GM23338 (cell line): ENCODE measurements around the gene SMAD3. TPM values are rescaled to one million over a fixed set of nuclear protein-coding genes. Genes with fewer than 3 reads are reported as not detected.

ENCODE experiments used
- ATAC-seq: fragments of 200-7000 bp; cut with Tn5 transposase; 3 replicates; pipeline ENCODE4 v1.9.1; 2020
- DNase-seq: peaks from one replicate; pipeline ENCODE4 v3.0.0-alpha.2; 2015; ENCODE audit warnings: low spot score
- H2AFZ ChIP-seq: fragments of 200-600 bp; sonication (generic); 2 replicates; pipeline ENCODE4 v1.8.0; 2016; ENCODE audit warnings: antibody characterized with exemption, mild to moderate bottlenecking, moderate library complexity
- H3F3A ChIP-seq: fragments of 200-600 bp; sonication (generic); replicated peaks from 2 replicates; pipeline ENCODE4 v1.8.0; 2017; ENCODE audit warnings: antibody characterized with exemption, mixed run types, low read depth
- H3K27ac ChIP-seq: fragments of 200-600 bp; sonication (generic); 2 replicates; pipeline ENCODE4 v1.6.1; 2016; ENCODE audit warnings: low read depth
- H3K27me3 ChIP-seq: fragments of 200-600 bp; sonication (generic); 2 replicates; pipeline ENCODE4 v1.8.0; 2016; ENCODE audit warnings: mild to moderate bottlenecking, mixed run types, moderate library complexity; ENCODE audit not compliant: insufficient read depth
- H3K36me3 ChIP-seq: fragments of 200-600 bp; sonication (generic); 2 replicates; pipeline ENCODE4 v1.8.0; 2016; ENCODE audit warnings: mild to moderate bottlenecking; ENCODE audit not compliant: insufficient read depth
- H3K4me1 ChIP-seq: fragments of 200-600 bp; sonication (generic); 2 replicates; pipeline ENCODE4 v1.8.0; 2016; ENCODE audit warnings: mild to moderate bottlenecking, moderate library complexity; ENCODE audit not compliant: insufficient read depth
- H3K4me2 ChIP-seq: fragments of 200-600 bp; sonication (generic); 2 replicates; pipeline ENCODE4 v1.7.1; 2017; ENCODE audit warnings: mixed run types
- H3K4me3 ChIP-seq: fragments of 200-600 bp; sonication (generic); 2 replicates; pipeline ENCODE4 v1.6.1; 2016; ENCODE audit warnings: mixed run types
- H3K79me2 ChIP-seq: fragments of 200-600 bp; sonication (generic); replicated peaks from 2 replicates; pipeline ENCODE4 v1.8.0; 2017; ENCODE audit warnings: mild to moderate bottlenecking; ENCODE audit not compliant: insufficient read depth
- H3K9me2 ChIP-seq: fragments of 200-600 bp; sonication (generic); 2 replicates; pipeline ENCODE4 v1.8.0; 2017; ENCODE audit not compliant: insufficient read depth
- H4K20me1 ChIP-seq: fragments of 200-600 bp; sonication (generic); replicated peaks from 2 replicates; pipeline ENCODE4 v1.8.0; 2017; ENCODE audit warnings: mild to moderate bottlenecking; ENCODE audit not compliant: insufficient read depth
- H3K27ac Mint-ChIP-seq: 2 replicates; pipeline ENCODE4 v1.8.0; 2020; ENCODE audit warnings: inconsistent platforms, mild to moderate bottlenecking, moderate library complexity, mixed read lengths
- H3K27me3 Mint-ChIP-seq: 3 replicates; pipeline ENCODE4 v1.8.0; 2022; ENCODE audit warnings: low read depth, mild to moderate bottlenecking, moderate library complexity, mixed read lengths, inconsistent platforms; ENCODE audit not compliant: insufficient read depth, poor library complexity
- H3K36me3 Mint-ChIP-seq: 3 replicates; pipeline ENCODE4 v1.8.0; 2021; ENCODE audit warnings: low read depth, mild to moderate bottlenecking, inconsistent platforms, moderate library complexity, mixed read lengths
- H3K4me1 Mint-ChIP-seq: 3 replicates; pipeline ENCODE4 v1.8.0; 2020; ENCODE audit warnings: mild to moderate bottlenecking, inconsistent platforms, mixed read lengths
- H3K4me3 Mint-ChIP-seq: 3 replicates; pipeline ENCODE4 v1.8.0; 2021; ENCODE audit warnings: moderate library complexity, mild to moderate bottlenecking, inconsistent platforms, mixed read lengths
- H3K9me3 Mint-ChIP-seq: 3 replicates; pipeline ENCODE4 v1.8.0; 2020; ENCODE audit warnings: moderate library complexity, mild to moderate bottlenecking, inconsistent platforms, mixed read lengths
- ETS1 ChIP-seq: IDR thresholded peaks from 2 replicates; pipeline ENCODE4 v1.6.1; 2016; ENCODE audit warnings: antibody characterized with exemption
- EZH2phosphoT487 ChIP-seq: fragments of 200-600 bp; sonication (generic); IDR thresholded peaks from one replicate; pipeline ENCODE4 v1.8.1; 2018; ENCODE audit warnings: antibody characterized with exemption; ENCODE audit not compliant: unreplicated experiment
- POLR2AphosphoS5 ChIP-seq: IDR thresholded peaks from 2 replicates; pipeline ENCODE4 v1.6.1; 2016; ENCODE audit warnings: antibody characterized with exemption, low read depth
- STAT1 ChIP-seq: IDR thresholded peaks from one replicate; pipeline ENCODE4 v1.6.1; 2016; ENCODE audit warnings: antibody characterized with exemption; ENCODE audit not compliant: unreplicated experiment
- ZNF114 ChIP-seq: fragments of 250-450 bp; sonication (Bioruptor Pico); IDR thresholded peaks from 2 replicates; pipeline ENCODE4 v1.5.0; 2020; ENCODE audit warnings: mild to moderate bottlenecking, moderate library complexity
- ZNF331 ChIP-seq: fragments of 250-450 bp; sonication (Bioruptor Pico); IDR thresholded peaks from 2 replicates; pipeline ENCODE4 v1.5.0; 2020; ENCODE audit warnings: low read depth, mild to moderate bottlenecking, moderate library complexity
- polyA plus RNA-seq: library from polyadenylated mRNA; unstranded; fragments of >200 nt; fragmentation: Nextera tagmentation; extraction: Ambion mirVana; gene quantifications from 2 replicates; pipeline ENCODE4 v1.2.1, GENCODE V29; 2016
- total RNA-seq: library from RNA; depleted of rRNA; stranded (reverse); fragments of >200 nt; shearing (Covaris generic); gene quantifications from 2 replicates; pipeline ENCODE4 v1.2.3, GENCODE V29; 2014
- TF ChIP-seq, protein P1 (sequence below): fragments of 250-450 bp; sonication (Bioruptor Pico); IDR thresholded peaks from 2 replicates; pipeline ENCODE4 v1.5.0; 2020; ENCODE audit warnings: mild to moderate bottlenecking, moderate library complexity

SMAD3 gene
- total and polyA plus RNA-seq, 2 experiments from 2014 or later, result 4.9 to 11.6 TPM

DNA sequence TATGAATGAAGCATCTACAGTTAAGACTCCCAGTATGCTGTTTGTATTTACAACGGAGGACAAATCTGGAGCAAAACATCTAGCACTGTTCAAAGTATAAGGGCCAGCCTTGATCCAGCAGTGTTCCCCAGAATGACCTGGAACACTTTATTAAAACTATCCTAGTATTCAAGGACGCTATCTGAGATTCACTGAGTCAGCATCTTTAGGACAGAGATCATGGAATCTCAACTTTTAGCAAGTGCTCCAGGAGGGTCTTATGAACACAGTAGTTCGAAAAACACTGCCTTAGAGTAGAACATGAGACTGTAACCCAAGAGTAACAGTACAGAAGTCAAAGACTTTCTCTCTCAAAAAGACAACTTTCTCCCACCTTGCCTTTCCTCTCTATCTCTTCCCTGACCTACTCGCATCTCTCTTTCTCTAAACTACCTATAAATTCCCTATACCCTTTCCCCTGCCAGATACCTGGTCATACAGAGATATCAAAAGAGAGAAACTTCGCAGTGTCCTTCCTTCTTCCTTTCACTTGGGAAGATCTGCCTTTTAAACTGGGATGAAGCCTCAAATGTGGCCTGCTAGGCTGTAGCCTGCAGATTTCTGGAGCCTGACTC is 145.3 kb downstream of the SMAD3 start:
- TF ChIP-seq ETS1 (no peak), STAT1 (no peak), ZNF331 (CRISPR knock-in tag) (no peak), POLR2AphosphoS5 (no peak), EZH2phosphoT487 (no peak), ZNF114 (CRISPR knock-in tag) (no peak)
- TF ChIP-seq, protein P1, sequence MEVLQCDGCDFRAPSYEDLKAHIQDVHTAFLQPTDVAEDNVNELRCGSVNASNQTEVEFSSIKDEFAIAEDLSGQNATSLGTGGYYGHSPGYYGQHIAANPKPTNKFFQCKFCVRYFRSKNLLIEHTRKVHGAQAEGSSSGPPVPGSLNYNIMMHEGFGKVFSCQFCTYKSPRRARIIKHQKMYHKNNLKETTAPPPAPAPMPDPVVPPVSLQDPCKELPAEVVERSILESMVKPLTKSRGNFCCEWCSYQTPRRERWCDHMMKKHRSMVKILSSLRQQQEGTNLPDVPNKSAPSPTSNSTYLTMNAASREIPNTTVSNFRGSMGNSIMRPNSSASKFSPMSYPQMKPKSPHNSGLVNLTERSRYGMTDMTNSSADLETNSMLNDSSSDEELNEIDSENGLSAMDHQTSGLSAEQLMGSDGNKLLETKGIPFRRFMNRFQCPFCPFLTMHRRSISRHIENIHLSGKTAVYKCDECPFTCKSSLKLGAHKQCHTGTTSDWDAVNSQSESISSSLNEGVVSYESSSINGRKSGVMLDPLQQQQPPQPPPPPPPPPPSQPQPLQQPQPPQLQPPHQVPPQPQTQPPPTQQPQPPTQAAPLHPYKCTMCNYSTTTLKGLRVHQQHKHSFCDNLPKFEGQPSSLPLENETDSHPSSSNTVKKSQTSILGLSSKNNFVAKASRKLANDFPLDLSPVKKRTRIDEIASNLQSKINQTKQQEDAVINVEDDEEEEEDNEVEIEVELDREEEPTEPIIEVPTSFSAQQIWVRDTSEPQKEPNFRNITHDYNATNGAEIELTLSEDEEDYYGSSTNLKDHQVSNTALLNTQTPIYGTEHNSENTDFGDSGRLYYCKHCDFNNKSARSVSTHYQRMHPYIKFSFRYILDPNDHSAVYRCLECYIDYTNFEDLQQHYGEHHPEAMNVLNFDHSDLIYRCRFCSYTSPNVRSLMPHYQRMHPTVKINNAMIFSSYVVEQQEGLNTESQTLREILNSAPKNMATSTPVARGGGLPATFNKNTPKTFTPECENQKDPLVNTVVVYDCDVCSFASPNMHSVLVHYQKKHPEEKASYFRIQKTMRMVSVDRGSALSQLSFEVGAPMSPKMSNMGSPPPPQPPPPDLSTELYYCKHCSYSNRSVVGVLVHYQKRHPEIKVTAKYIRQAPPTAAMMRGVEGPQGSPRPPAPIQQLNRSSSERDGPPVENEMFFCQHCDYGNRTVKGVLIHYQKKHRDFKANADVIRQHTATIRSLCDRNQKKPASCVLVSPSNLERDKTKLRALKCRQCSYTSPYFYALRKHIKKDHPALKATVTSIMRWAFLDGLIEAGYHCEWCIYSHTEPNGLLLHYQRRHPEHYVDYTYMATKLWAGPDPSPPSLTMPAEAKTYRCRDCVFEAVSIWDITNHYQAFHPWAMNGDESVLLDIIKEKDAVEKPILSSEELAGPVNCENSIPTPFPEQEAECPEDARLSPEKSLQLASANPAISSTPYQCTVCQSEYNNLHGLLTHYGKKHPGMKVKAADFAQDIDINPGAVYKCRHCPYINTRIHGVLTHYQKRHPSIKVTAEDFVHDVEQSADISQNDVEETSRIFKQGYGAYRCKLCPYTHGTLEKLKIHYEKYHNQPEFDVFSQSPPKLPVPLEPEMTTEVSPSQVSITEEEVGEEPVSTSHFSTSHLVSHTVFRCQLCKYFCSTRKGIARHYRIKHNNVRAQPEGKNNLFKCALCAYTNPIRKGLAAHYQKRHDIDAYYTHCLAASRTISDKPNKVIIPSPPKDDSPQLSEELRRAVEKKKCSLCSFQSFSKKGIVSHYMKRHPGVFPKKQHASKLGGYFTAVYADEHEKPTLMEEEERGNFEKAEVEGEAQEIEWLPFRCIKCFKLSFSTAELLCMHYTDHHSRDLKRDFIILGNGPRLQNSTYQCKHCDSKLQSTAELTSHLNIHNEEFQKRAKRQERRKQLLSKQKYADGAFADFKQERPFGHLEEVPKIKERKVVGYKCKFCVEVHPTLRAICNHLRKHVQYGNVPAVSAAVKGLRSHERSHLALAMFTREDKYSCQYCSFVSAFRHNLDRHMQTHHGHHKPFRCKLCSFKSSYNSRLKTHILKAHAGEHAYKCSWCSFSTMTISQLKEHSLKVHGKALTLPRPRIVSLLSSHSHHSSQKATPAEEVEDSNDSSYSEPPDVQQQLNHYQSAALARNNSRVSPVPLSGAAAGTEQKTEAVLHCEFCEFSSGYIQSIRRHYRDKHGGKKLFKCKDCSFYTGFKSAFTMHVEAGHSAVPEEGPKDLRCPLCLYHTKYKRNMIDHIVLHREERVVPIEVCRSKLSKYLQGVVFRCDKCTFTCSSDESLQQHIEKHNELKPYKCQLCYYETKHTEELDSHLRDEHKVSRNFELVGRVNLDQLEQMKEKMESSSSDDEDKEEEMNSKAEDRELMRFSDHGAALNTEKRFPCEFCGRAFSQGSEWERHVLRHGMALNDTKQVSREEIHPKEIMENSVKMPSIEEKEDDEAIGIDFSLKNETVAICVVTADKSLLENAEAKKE (CRISPR knock-in tag), result no peak

More for the DNA sequence above, 145.3 kb downstream of the SMAD3 start:
- DNase-seq, result no peak
- Mint-ChIP-seq H3K9me3 (no peaks in the 10 kb centered on the region), H3K4me3 (no peak overlapping the region), H3K27me3 (peaks cover 1% of the 10 kb centered on the region), H3K27ac (no peak overlapping the region), H3K4me1 (no peaks in the 10 kb centered on the region), H3K36me3 (0 out of 3 replicates have a peak, but pooled peaks cover 3% of the 10 kb centered on the region)
- Histone ChIP-seq H3K4me1 (no peaks in the 10 kb centered on the region), H2AFZ (no peak overlapping the region), H3K79me2 (no peaks in the 10 kb centered on the region), H3K27me3 (no peaks in the 10 kb centered on the region), H3K9me2 (no peaks in the 10 kb centered on the region), H3F3A (no peaks in the 10 kb centered on the region), H3K4me2 (no peak overlapping the region), H3K36me3 (no peaks in the 10 kb centered on the region; the same call in 1 of the 2 replicates), H3K27ac (no peak overlapping the region), H4K20me1 (no peaks in the 10 kb centered on the region; the same call in 1 of the 2 replicates), H3K4me3 (no peak overlapping the region)
- no peak for ATAC-seq
